Mucosa of rectum (tissue), 2 donors: Measurements from ENCODE around the gene TGM4.

Experiments
- H3K27ac ChIP-seq, 2 donors: one replicate each; pipeline ENCODE4 v1.7.0; 2013; ENCODE audit warnings: inconsistent platforms in 2 of 2, low read depth in 2 of 2, low read length in 2 of 2
- H3K27me3 ChIP-seq, 2 donors: one replicate each; pipeline ENCODE4 v1.7.0; 2013; ENCODE audit warnings: low read length in 2 of 2; ENCODE audit not compliant: control insufficient read depth in 2 of 2, insufficient read depth in 2 of 2
- H3K36me3 ChIP-seq, 2 donors: one replicate each; pipeline ENCODE4 v1.7.0; 2013; ENCODE audit warnings: low read length in 2 of 2; ENCODE audit not compliant: control insufficient read depth in 2 of 2, insufficient read depth in 2 of 2
- H3K4me1 ChIP-seq, 2 donors: one replicate each; pipeline ENCODE4 v1.7.0; 2013; ENCODE audit warnings: low read length in 2 of 2, mild to moderate bottlenecking in 1 of 2; ENCODE audit not compliant: control insufficient read depth in 2 of 2, insufficient read depth in 2 of 2
- H3K4me3 ChIP-seq, 2 donors: one replicate each; pipeline ENCODE4 v1.7.0; 2013; ENCODE audit warnings: low read length in 2 of 2
- H3K9ac ChIP-seq, 2 donors: one replicate each; pipeline ENCODE4 v1.7.0; 2013; ENCODE audit warnings: low read length in 2 of 2, low read depth in 1 of 2, mild to moderate bottlenecking in 1 of 2
- H3K9me3 ChIP-seq, 2 donors: one replicate each; pipeline ENCODE4 v1.7.0; 2013; ENCODE audit warnings: low read length in 2 of 2; ENCODE audit not compliant: control insufficient read depth in 2 of 2
- donor health status: healthy.
- donor health status: Normal muscosa, but diverticular disease.

Gene TGM4

DNA sequence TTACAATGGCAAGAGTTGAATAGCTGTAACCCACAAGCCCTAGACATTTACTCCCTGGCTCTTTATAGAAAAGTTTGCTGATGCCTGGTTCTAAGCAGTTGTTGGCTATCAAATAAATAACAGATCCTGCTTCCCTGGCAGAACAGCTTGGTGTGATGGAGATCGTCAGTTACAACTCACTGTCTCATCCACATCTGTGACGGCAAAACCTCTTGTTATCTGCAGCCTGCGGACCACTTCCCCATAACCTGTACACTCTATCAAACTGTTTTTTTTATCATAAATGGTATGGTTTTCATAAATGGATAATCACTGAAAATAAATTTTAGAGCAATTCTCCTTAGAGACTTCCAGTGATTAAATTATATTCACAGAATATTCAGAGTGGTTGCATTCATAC, 87.5 kb downstream of the TGM4 start:
- H3K27ac ChIP-seq, result no peak overlapping the region
- peaks cover 0 to under 1% of the 10 kb centered on the region in 2 donors for H3K4me1 ChIP-seq
- no peak overlapping the region for H3K4me3 ChIP-seq
- H3K36me3 ChIP-seq, result peaks cover 11 to 23% of the 10 kb centered on the region in 2 donors
- H3K27me3 ChIP-seq, result no peaks in the 10 kb centered on the region
- no peak overlapping the region for H3K9ac ChIP-seq
- H3K9me3 ChIP-seq, result no peaks in the 10 kb centered on the region

DNA sequence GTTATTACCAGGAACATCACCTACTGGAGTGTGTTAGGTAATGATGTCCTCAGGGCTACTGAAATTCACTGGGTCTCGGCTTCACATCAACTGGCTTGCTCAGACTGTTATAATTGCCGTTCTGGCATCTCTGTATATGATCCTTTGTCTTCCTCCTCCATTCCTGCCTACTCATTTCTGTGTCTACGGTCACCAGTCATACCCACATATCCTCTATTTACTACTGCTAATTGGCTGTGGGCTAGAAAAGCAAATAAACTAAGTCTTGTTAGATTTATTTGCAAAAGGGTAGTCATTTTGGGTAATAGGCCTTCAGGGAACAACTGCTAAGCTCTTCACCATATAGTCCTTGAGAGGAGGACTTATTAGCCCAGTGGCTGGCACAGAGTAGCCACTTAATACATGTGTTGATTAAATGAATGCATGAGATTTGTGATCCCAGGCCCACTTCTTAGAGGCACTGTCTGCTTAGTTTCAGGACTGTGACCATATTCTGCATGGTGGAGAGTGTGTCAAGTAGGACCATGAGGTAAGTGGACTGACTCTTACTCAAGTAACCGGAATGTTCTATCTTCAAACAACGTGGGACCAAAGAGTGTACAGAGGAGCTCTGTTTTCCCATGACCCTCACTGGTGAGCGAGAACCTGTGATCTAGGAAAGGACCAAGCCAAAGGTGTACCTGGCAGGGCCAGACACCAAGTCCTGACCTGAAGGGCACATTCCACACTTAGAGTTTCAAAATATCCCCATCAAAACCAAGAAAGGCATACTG, 88.4 kb downstream of the TGM4 start:
- H3K4me1 ChIP-seq, result peaks cover 3 to 6% of the 10 kb centered on the region in 2 donors
- peaks cover 5 to 18% of the 10 kb centered on the region in 2 donors for H3K36me3 ChIP-seq
- no peaks in the 10 kb centered on the region for H3K27me3 ChIP-seq
- no peak overlapping the region for H3K27ac ChIP-seq
- no peaks in the 10 kb centered on the region for H3K9me3 ChIP-seq
- H3K4me3 ChIP-seq, result no peak overlapping the region
- no peak overlapping the region for H3K9ac ChIP-seq

DNA sequence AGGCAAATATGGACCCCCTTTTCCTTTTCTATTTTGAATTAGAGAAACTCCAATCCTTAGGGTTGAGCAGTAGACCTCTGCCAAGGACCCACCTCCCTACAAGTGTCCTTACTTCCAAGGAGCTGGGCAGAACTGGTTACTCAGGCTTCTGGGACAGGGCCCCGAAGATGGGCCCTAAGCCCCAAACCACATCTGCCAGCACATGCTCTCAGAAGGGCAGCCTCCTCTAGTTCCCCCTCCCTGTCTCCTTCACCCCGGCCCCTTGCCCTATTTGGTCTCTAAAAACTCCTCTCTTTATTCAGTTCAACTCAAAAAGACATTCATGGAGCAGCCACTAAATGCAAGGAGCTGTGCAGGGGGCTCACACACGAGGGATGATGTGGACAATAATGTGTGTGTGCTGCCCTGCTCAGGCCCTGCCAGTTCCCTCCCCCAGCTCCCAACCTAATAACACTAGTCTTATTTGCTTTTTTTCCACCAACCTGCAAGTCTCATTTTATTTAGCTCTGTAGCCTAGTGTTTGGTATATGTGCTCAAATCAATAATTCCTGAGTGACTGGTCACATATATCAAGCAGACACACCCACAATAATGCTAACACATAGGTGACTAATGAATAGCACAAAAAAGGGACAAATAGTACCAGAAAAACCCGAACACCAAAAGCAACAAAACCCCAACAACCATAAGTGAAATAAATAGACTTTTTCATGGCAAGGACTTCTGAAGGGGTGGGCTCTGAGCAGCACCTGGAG, 89.3 kb downstream of the TGM4 start:
- peaks cover 3 to 10% of the 10 kb centered on the region in 2 donors for H3K36me3 ChIP-seq
- H3K4me3 ChIP-seq, result no peak overlapping the region
- H3K9ac ChIP-seq, result no peak overlapping the region
- no peaks in the 10 kb centered on the region for H3K9me3 ChIP-seq
- H3K4me1 ChIP-seq, result peaks cover 3 to 11% of the 10 kb centered on the region in 2 donors
- no peak overlapping the region for H3K27ac ChIP-seq
- H3K27me3 ChIP-seq, result no peaks in the 10 kb centered on the region
